ENCODE results near the gene CCDC73. TPM values are rescaled to one million over a fixed set of nuclear protein-coding genes. Genes with fewer than 3 reads are reported as not detected.
A peak's percentile ranks its signal among the peaks of the same experiment; 100 is the strongest.

Gene CCDC73
- total RNA-seq, 1 donor from 2014 or later, result not detected

- peaks cover 2% of the 10 kb centered on the region for H3K9me3 Mint-ChIP-seq (ENCODE audit: unreplicated experiment)
- no peak for DNase-seq
- no peak for TF ChIP-seq CTCF (IDR thresholded peaks at IDR 0.05; ENCODE audit: partially characterized antibody, unreplicated experiment)
- H3K4me3 Mint-ChIP-seq (ENCODE audit: unreplicated experiment), result no peak overlapping the region
- no peak overlapping the region for H3K27ac Mint-ChIP-seq (ENCODE audit: unreplicated experiment)
- peaks cover 2% of the 10 kb centered on the region for H3K27me3 Mint-ChIP-seq (ENCODE audit: unreplicated experiment)
- peaks cover 7% of the 10 kb centered on the region for H3K4me1 Mint-ChIP-seq (ENCODE audit: low read depth, unreplicated experiment)
- H3K36me3 Mint-ChIP-seq (ENCODE audit: unreplicated experiment), result no peaks in the 10 kb centered on the region
These were observed 207.8 kb downstream of the CCDC73 start for GRCh38 chr11:32586576-32587190.

DNA sequence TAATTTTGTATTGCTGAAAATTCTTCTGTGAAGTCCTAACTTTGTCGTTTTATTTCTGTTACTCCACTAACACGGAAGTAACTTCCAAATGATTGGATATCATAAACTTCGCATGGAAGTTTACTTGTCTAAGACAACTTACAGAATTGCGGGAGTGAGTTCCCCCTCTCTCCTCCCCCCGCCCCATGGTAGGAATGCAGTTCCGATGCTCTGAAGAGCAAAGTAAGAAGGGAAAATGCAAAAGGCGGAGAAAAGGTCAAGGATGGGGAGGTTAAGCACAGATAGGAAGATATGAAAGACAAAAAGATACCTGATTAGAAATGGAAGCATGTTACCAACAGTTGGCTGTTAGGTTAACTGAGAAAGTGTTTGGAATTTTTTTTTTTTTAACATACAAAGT lies 209.5 kb downstream of the CCDC73 start:
- no peak for DNase-seq
- TF ChIP-seq CTCF (IDR thresholded peaks at IDR 0.05; ENCODE audit: partially characterized antibody, unreplicated experiment), result no peak

GRCh38 chr11:32583459-32584271 lies 210.8 kb downstream of the CCDC73 start, which contains the start of gene EIF3M:
Gene EIF3M, plus strand, starts transcription at chr11:32583831. Its CDS starts 57 bp downstream, at chr11:32583888.
- peak within 1 kb of the TSS; percentile 90 for H3K27ac Mint-ChIP-seq (ENCODE audit: unreplicated experiment)
- peaks cover 7% of the 10 kb centered on the region for H3K4me1 Mint-ChIP-seq (ENCODE audit: low read depth, unreplicated experiment)
- DNase-seq, result peak; percentile 98
- H3K27me3 Mint-ChIP-seq (ENCODE audit: unreplicated experiment), result peaks cover 2% of the 10 kb centered on the region
- no peak for TF ChIP-seq CTCF (IDR thresholded peaks at IDR 0.05; ENCODE audit: partially characterized antibody, unreplicated experiment)
- H3K9me3 Mint-ChIP-seq (ENCODE audit: unreplicated experiment), result peaks cover 2% of the 10 kb centered on the region
- H3K4me3 Mint-ChIP-seq (ENCODE audit: unreplicated experiment), result peak within 1 kb of the TSS; percentile 98
- H3K36me3 Mint-ChIP-seq (ENCODE audit: unreplicated experiment), result no peaks in the 10 kb centered on the region

More for the DNA sequence above, 209.5 kb downstream of the CCDC73 start:
- Mint-ChIP-seq H3K4me1 (ENCODE audit: low read depth, unreplicated experiment) (peaks cover 7% of the 10 kb centered on the region), H3K9me3 (ENCODE audit: unreplicated experiment) (peaks cover 2% of the 10 kb centered on the region), H3K36me3 (ENCODE audit: unreplicated experiment) (no peaks in the 10 kb centered on the region), H3K4me3 (ENCODE audit: unreplicated experiment) (peak overlapping the region; percentile 98), H3K27me3 (ENCODE audit: unreplicated experiment) (peaks cover 2% of the 10 kb centered on the region), H3K27ac (ENCODE audit: unreplicated experiment) (peak overlapping the region; percentile 41)

DNA sequence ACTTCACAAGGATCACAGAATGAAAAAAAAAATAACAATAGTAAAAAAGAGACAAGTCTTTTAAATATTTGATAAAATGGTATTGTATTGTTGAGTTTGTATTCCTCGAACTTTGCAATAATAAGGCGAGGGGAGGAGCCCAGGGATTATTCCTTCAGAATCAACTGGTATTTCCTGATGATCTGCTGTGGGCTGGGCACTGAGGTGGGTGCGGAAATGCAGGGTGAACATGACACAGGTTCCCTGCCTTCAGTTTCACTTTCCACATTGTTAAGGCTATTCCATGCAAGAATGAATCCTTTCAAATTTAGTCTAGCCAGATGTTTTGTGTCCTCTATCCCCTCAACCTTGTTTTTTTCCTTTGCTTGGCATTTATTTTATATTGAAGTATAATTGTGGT lies 212.9 kb downstream of the CCDC73 start:
- Mint-ChIP-seq H3K4me3 (ENCODE audit: unreplicated experiment) (no peak overlapping the region), H3K9me3 (ENCODE audit: unreplicated experiment) (peaks cover 2% of the 10 kb centered on the region), H3K4me1 (ENCODE audit: low read depth, unreplicated experiment) (peaks cover 5% of the 10 kb centered on the region), H3K36me3 (ENCODE audit: unreplicated experiment) (no peaks in the 10 kb centered on the region), H3K27me3 (ENCODE audit: unreplicated experiment) (peaks cover 2% of the 10 kb centered on the region), H3K27ac (ENCODE audit: unreplicated experiment) (no peak overlapping the region)
- TF ChIP-seq CTCF (IDR thresholded peaks at IDR 0.05; ENCODE audit: partially characterized antibody, unreplicated experiment), result no peak
- DNase-seq, result no peak

DNA sequence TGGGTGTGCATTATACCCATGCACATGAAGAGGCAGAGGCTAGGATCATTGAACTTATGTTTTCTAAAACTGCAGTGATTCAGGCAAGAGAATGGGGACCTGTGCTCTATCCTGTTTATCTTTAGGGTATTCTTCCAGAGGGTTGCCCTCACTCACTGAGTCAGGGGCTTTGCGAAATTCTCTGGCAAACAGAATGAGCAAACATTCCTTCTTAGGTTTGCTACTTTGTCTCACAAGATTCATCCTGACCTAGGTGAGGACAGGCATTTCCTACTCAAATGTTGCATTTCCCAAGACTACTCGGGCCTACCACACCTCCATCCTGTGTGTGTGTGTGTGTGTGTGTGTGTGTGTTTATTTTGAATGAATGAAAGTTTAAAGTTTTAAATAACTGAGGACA lies 213.5 kb downstream of the CCDC73 start:
- peaks cover 2% of the 10 kb centered on the region for H3K9me3 Mint-ChIP-seq (ENCODE audit: unreplicated experiment)
- DNase-seq, result no peak
- no peak overlapping the region for H3K4me3 Mint-ChIP-seq (ENCODE audit: unreplicated experiment)
- H3K36me3 Mint-ChIP-seq (ENCODE audit: unreplicated experiment), result no peaks in the 10 kb centered on the region
- no peak for TF ChIP-seq CTCF (IDR thresholded peaks at IDR 0.05; ENCODE audit: partially characterized antibody, unreplicated experiment)
- peaks cover 4% of the 10 kb centered on the region for H3K4me1 Mint-ChIP-seq (ENCODE audit: low read depth, unreplicated experiment)
- no peak overlapping the region for H3K27ac Mint-ChIP-seq (ENCODE audit: unreplicated experiment)
- H3K27me3 Mint-ChIP-seq (ENCODE audit: unreplicated experiment), result peaks cover 2% of the 10 kb centered on the region
